ENCODE results near the gene SWSAP1. TPM values are rescaled to one million over a fixed set of nuclear protein-coding genes. Genes with fewer than 3 reads are reported as not detected.
"Not testable (repeated sequence)": the region's sequence is repeated elsewhere in the genome, so short reads cannot be mapped to it uniquely, and the experiment has no call there.

SWSAP1 gene
- total and polyA plus RNA-seq, 5 donors from 2014 or later: 3.0 to 8.4 (median 6.5) TPM

DNA sequence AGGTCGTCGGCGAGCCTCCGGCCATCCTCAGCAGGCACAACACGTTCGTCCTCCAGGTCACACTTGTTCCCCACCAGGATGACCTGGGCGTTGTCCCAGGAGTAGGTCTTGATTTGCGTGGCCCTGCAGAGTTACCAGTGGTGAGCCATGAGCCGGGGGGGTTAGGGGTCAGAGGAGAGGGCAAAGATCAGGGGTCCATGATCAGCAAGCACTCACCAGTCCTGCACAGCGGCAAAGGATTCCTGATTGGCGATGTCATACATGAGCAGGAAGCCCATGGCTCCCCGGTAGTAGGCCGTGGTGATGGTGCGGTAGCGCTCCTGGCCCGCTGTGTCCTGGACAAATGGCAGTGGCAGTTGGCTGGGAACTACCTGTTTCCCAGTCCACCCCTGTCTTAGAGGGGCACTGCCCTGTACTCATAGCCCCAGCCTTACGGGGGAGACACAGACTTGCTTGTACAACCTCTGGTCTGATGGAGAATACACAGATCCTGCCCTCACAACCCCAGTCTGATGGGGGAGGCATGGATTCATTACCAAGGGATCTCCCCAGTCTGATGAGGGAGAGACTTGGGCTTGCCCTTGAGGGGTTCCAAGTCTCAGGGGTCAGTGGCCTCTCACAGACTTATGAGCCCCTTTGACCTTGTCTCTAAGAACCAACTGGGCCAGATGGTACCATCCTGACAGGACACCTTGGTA lies 38.9 kb upstream of the SWSAP1 start:
- no peaks in the 10 kb centered on the region for H3K9me3 ChIP-seq (ENCODE audit: control insufficient read depth in 2 of 2, low read length in 2 of 2)
- Mint-ChIP-seq H3K27me3 (no peaks in the 10 kb centered on the region), H3K4me3 (no peak overlapping the region), H3K4me1 (peaks cover 0 to 34% (median 16%) of the 10 kb centered on the region in 4 donors), H3K36me3 (peaks cover 30% of the 10 kb centered on the region), H3K27ac (no peak overlapping the region), H3K9me3 (no peaks in the 10 kb centered on the region)
- H3K36me3 ChIP-seq (ENCODE audit: control insufficient read depth, insufficient read depth, low read length): peaks cover 33% of the 10 kb centered on the region
- no peak overlapping the region for H3K4me3 ChIP-seq (ENCODE audit: low read depth, low read length)
- H3K27me3 ChIP-seq (ENCODE audit: control insufficient read depth, insufficient read depth, low read length): no peaks in the 10 kb centered on the region
- DNase-seq (no peak), ATAC-seq (ENCODE audit: low read depth in 2 of 2) (no peak)
- no peak overlapping the region for H3K27ac ChIP-seq (ENCODE audit: insufficient read depth, low read length, poor library complexity, severe bottlenecking)
- H3K4me1 ChIP-seq (ENCODE audit: control insufficient read depth, insufficient read depth, low read length, poor library complexity, severe bottlenecking): peaks cover 34% of the 10 kb centered on the region

DNA sequence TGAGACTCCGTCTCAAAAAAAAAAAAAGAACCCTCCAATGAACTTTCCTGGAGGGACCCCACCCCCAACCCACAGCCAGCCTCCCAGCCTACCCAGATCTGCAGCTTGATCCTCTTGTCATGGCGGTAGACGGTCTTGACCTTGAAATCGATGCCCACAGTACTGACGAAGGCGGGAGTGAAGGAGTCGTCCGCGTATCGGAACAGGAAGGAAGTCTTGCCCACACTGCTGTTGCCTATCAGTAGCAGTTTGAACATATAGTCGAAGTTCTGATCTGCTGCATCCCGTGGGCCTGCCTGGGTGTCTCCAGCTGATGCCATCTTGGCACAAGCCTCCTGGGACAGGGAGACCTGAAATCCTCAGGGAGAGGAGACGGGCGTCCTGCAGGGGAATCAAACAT lies 37.4 kb upstream of the SWSAP1 start:
- peaks cover 34% of the 10 kb centered on the region for H3K4me1 ChIP-seq (ENCODE audit: control insufficient read depth, insufficient read depth, low read length, poor library complexity, severe bottlenecking)
- H3K27me3 ChIP-seq (ENCODE audit: control insufficient read depth, insufficient read depth, low read length): no peaks in the 10 kb centered on the region
- H3K36me3 ChIP-seq (ENCODE audit: control insufficient read depth, insufficient read depth, low read length): peaks cover 33% of the 10 kb centered on the region
- peak overlapping the region; percentile 44 for H3K4me3 ChIP-seq (ENCODE audit: low read depth, low read length)
- Mint-ChIP-seq H3K9me3 (no peaks in the 10 kb centered on the region), H3K4me1 (peaks cover 0 to 34% (median 16%) of the 10 kb centered on the region in 4 donors), H3K27ac (peak overlapping the region; percentile 5 to 38 (median 14)), H3K36me3 (peaks cover 27% of the 10 kb centered on the region), H3K27me3 (no peaks in the 10 kb centered on the region), H3K4me3 (peak overlapping the region; percentile 75 to 90 (median 84))
- H3K9me3 ChIP-seq (ENCODE audit: control insufficient read depth in 2 of 2, low read length in 2 of 2): no peaks in the 10 kb centered on the region
- DNase-seq: peak in 2 of 3 donors; percentile 22 to 41
- ATAC-seq (ENCODE audit: low read depth in 2 of 2): peak in 1 of 2 donors; percentile 35
- peak overlapping the region; percentile 23 for H3K27ac ChIP-seq (ENCODE audit: insufficient read depth, low read length, poor library complexity, severe bottlenecking)

DNA sequence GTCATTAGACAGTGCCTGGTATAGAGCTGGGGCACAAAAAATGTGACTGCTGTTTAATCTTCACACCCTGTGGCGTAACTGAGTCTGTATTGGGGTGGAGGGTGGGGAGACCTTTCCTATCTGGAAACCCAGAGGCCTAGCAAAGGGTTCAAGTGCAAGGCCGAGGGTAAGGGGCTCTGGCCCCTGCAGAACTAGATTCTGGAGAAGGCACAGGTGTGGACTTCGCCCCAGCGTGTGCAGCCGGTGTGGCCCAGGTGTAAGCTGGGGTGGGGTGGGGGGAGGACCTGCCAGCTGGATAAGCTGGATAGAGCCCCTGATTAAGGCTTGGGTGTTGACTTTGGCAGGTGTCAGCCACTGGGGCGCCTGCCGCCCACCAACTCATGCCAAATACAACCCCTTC lies 36.3 kb upstream of the SWSAP1 start:
- peak overlapping the region in 3 of 4 donors; percentile 75 to 90 (median 87) for H3K4me3 Mint-ChIP-seq

DNA sequence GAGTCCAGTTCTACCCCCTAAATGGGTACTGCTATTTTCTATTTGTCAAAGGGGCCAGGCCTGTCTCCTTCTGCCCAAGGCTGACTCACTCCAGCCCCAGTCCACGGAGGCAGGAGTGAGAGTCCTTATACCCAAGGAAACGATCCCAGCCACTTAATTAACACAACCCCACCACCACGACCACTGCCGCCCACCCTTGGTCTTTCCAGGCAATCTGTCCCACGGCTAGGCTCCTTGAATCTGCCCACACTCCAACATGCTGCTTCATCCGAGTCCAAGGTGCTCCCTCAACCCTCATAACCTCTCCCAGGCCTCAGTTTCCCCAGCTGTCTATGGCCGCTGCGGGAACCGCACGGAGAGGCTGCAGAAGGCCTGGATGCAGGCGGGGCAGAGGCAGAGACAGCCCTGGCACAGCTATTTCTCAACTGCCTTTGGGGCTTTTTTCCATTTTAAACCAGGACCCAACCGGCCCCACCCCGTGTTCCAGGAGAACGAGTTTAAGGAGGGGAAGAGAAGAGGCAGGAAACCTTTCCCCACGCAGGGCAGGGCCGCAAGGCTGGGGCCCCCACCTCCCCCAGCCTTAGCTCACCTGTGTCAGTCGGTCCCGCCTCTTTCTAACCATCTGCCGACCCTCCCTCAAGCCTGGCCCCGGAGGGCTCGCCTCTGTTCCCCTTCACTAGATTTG lies 35.8 kb upstream of the SWSAP1 start:
- Histone ChIP-seq H3K4me3 (ENCODE audit: low read depth, low read length) (peak overlapping the region; percentile 44), H3K27me3 (ENCODE audit: control insufficient read depth, insufficient read depth, low read length) (no peaks in the 10 kb centered on the region), H3K27ac (ENCODE audit: insufficient read depth, low read length, poor library complexity, severe bottlenecking) (peak overlapping the region; percentile 65), H3K4me1 (ENCODE audit: control insufficient read depth, insufficient read depth, low read length, poor library complexity, severe bottlenecking) (peaks cover 34% of the 10 kb centered on the region), H3K36me3 (ENCODE audit: control insufficient read depth, insufficient read depth, low read length) (peaks cover 26% of the 10 kb centered on the region), H3K9me3 (ENCODE audit: control insufficient read depth in 2 of 2, low read length in 2 of 2) (no peaks in the 10 kb centered on the region)
- no peaks in the 10 kb centered on the region for H3K27me3 Mint-ChIP-seq
- H3K27ac Mint-ChIP-seq: peak overlapping the region in 2 of 3 donors; percentile 88 to 89
- DNase-seq (no peak), ATAC-seq (ENCODE audit: low read depth in 2 of 2) (no peak)
- H3K4me1 Mint-ChIP-seq: peaks cover 0 to 39% (median 16%) of the 10 kb centered on the region in 4 donors
- H3K36me3 Mint-ChIP-seq: peaks cover 18% of the 10 kb centered on the region
- H3K4me3 Mint-ChIP-seq: peak overlapping the region; percentile 87 to 90 (median 88)
- H3K9me3 Mint-ChIP-seq: no peaks in the 10 kb centered on the region

More for the DNA sequence above, 36.3 kb upstream of the SWSAP1 start:
- H3K27me3 Mint-ChIP-seq: no peaks in the 10 kb centered on the region
- peak overlapping the region; percentile 5 for H3K27ac ChIP-seq (ENCODE audit: insufficient read depth, low read length, poor library complexity, severe bottlenecking)
- no peaks in the 10 kb centered on the region for H3K27me3 ChIP-seq (ENCODE audit: control insufficient read depth, insufficient read depth, low read length)
- ATAC-seq (ENCODE audit: low read depth in 2 of 2) (no peak), DNase-seq (no peak)
- peak overlapping the region in 1 of 3 donors; percentile 59 for H3K27ac Mint-ChIP-seq
- H3K4me3 ChIP-seq (ENCODE audit: low read depth, low read length): no peak overlapping the region
- no peaks in the 10 kb centered on the region for H3K9me3 Mint-ChIP-seq
- H3K36me3 ChIP-seq (ENCODE audit: control insufficient read depth, insufficient read depth, low read length): peaks cover 29% of the 10 kb centered on the region
- H3K36me3 Mint-ChIP-seq: peaks cover 21% of the 10 kb centered on the region
- no peaks in the 10 kb centered on the region for H3K9me3 ChIP-seq (ENCODE audit: control insufficient read depth in 2 of 2, low read length in 2 of 2)
- peaks cover 34% of the 10 kb centered on the region for H3K4me1 ChIP-seq (ENCODE audit: control insufficient read depth, insufficient read depth, low read length, poor library complexity, severe bottlenecking)
- peaks cover 0 to 39% (median 16%) of the 10 kb centered on the region in 4 donors for H3K4me1 Mint-ChIP-seq

DNA sequence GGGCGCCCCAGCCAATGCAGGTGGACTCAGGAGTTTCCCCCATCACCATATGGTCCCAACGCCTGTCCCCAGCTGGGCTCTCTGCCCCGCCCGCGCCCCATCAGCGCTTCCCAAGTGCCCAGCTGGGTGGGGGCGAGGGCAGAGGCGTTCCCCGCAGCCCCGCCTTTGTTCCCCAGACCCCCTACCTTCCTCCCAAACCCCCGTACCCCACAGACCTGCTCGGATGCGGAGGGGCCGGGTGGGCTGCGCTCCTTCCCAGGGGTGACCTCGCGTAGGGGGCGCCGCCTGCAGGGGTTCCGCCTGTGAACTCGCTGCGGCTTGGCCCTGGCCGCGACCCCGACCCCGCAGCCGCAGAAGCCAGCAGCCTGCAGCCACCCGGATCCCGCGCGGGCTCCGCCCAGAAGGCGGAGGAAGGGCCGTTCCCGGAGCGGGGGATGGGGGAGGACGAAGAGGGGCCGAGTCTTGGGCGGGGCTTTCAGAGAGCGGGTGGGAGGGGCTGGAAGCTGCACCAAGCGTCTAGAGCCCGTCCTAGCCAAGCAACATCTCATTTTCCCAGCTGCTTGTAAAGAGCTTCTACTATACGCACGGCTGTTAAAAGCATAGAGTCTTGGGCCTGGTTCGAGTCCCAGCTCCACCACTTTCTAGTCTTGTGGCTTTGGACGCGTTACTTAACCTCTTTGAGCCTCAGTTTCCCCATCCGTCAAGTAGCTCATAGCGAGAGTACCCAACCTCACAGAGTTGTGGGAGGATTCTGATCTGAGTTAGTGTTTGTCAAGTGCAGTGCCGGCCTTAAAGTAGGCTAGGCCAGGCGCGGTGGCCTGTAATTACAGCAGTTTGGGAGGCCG lies 35.0 kb upstream of the SWSAP1 start, which contains the start of gene RAB3D:
Gene RAB3D (minus strand): TSS at position 404 of the 845 bp plus-strand sequence. CDS start 2,258 bp downstream, outside the sequence.
- Histone ChIP-seq H3K36me3 (ENCODE audit: control insufficient read depth, insufficient read depth, low read length) (peaks cover 21% of the 10 kb centered on the region), H3K4me3 (ENCODE audit: low read depth, low read length) (peak within 1 kb of the TSS; percentile 87), H3K4me1 (ENCODE audit: control insufficient read depth, insufficient read depth, low read length, poor library complexity, severe bottlenecking) (peaks cover 34% of the 10 kb centered on the region), H3K9me3 (ENCODE audit: control insufficient read depth in 2 of 2, low read length in 2 of 2) (no peaks in the 10 kb centered on the region), H3K27ac (ENCODE audit: insufficient read depth, low read length, poor library complexity, severe bottlenecking) (peak within 1 kb of the TSS; percentile 65), H3K27me3 (ENCODE audit: control insufficient read depth, insufficient read depth, low read length) (no peaks in the 10 kb centered on the region)
- peak; percentile 88 to 89 for ATAC-seq (ENCODE audit: low read depth in 2 of 2)
- peak within 1 kb of the TSS; percentile 87 to 95 (median 90) for H3K4me3 Mint-ChIP-seq
- peak; percentile 71 to 90 (median 77) for DNase-seq
- peaks cover 0 to 42% (median 18%) of the 10 kb centered on the region in 4 donors for H3K4me1 Mint-ChIP-seq
- H3K36me3 Mint-ChIP-seq: peaks cover 18% of the 10 kb centered on the region
- H3K27me3 Mint-ChIP-seq: no peaks in the 10 kb centered on the region
- H3K9me3 Mint-ChIP-seq: no peaks in the 10 kb centered on the region
- peak within 1 kb of the TSS; percentile 52 to 90 (median 89) for H3K27ac Mint-ChIP-seq

DNA sequence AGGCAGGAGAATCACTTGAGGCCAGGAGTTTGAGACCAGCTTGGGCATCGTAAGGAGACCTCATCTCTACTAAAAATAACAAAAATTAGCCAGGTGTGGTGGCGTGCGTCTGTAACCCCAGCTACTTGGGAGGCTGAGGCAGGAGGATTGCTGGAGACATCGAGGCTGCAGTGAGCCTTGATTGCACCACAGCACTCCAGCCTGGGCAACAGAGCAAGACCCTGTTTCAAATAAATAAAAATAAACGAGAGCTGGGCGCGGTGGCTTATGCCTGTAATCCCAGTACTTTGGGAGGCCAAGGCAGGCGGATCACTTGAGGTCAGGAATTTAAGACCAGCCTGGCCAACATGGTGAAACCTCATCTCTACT lies 34.4 kb upstream of the SWSAP1 start:
- H3K27me3 Mint-ChIP-seq; H3K27me3 ChIP-seq (ENCODE audit: control insufficient read depth, insufficient read depth, low read length); H3K9me3 Mint-ChIP-seq; ATAC-seq (ENCODE audit: low read depth in 2 of 2); DNase-seq; H3K9me3 ChIP-seq (ENCODE audit: control insufficient read depth in 2 of 2, low read length in 2 of 2): not testable (repeated sequence)
- Histone ChIP-seq H3K4me1 (ENCODE audit: control insufficient read depth, insufficient read depth, low read length, poor library complexity, severe bottlenecking) (peaks cover 37% of the 10 kb centered on the region), H3K36me3 (ENCODE audit: control insufficient read depth, insufficient read depth, low read length) (peaks cover 15% of the 10 kb centered on the region), H3K4me3 (ENCODE audit: low read depth, low read length) (peak overlapping the region; percentile 87), H3K27ac (ENCODE audit: insufficient read depth, low read length, poor library complexity, severe bottlenecking) (peak overlapping the region; percentile 65)
- peaks cover 0 to 44% (median 19%) of the 10 kb centered on the region in 4 donors for H3K4me1 Mint-ChIP-seq
- H3K36me3 Mint-ChIP-seq: peaks cover 17% of the 10 kb centered on the region
- H3K4me3 Mint-ChIP-seq: peak overlapping the region; percentile 87 to 95 (median 90)
- peak overlapping the region; percentile 52 to 90 (median 89) for H3K27ac Mint-ChIP-seq

DNA sequence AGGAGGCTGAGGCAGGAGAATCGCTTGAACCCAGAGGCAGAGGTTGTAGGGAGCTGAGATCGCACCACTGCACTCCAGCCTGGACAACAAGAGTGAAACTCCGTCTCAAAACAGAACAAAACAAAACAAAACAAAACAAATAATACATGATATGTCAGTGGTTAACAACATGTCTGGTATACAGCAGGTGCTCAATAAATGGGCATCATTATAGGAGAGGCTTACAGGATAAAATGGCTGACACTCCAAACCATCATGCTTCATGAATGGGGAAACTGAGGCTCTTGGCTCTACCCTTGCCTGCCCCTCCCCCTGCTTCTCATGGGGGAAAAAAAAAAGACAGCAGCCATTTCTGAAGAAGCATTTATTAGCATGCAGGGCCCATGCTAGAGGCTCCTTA lies 32.0 kb upstream of the SWSAP1 start:
- Mint-ChIP-seq H3K27ac (no peak overlapping the region), H3K4me1 (peaks cover 0 to 58% (median 27%) of the 10 kb centered on the region in 4 donors), H3K9me3 (no peaks in the 10 kb centered on the region), H3K4me3 (peak overlapping the region in 2 of 4 donors; percentile 43 to 75), H3K27me3 (no peaks in the 10 kb centered on the region), H3K36me3 (peaks cover 5% of the 10 kb centered on the region)
- Histone ChIP-seq H3K27ac (ENCODE audit: insufficient read depth, low read length, poor library complexity, severe bottlenecking) (no peak overlapping the region), H3K4me3 (ENCODE audit: low read depth, low read length) (no peak overlapping the region), H3K36me3 (ENCODE audit: control insufficient read depth, insufficient read depth, low read length) (no peaks in the 10 kb centered on the region), H3K27me3 (ENCODE audit: control insufficient read depth, insufficient read depth, low read length) (no peaks in the 10 kb centered on the region), H3K9me3 (ENCODE audit: control insufficient read depth in 2 of 2, low read length in 2 of 2) (no peaks in the 10 kb centered on the region), H3K4me1 (ENCODE audit: control insufficient read depth, insufficient read depth, low read length, poor library complexity, severe bottlenecking) (peaks cover 49% of the 10 kb centered on the region)
- ATAC-seq (ENCODE audit: low read depth in 2 of 2): no peak
- no peak for DNase-seq

Data from CD4-positive, CD25-positive, alpha-beta regulatory T cell (primary cell).